Stimulated activated CD8-positive, alpha-beta memory T cell treated with anti-CD3 and anti-CD28 coated beads, Interleukin-4, amount 100 ng/mL, for 4 hours (primary cell): Measurements from ENCODE around the gene B3GNT7.
"Not testable (repeated sequence)": the region's sequence is repeated elsewhere in the genome, so short reads cannot be mapped to it uniquely, and the experiment has no call there.

ENCODE experiments used
- DNase-seq, 2 donors: peaks; one replicate each; pipeline ENCODE4 v3.0.0-alpha.2; 2020; ENCODE audit warnings: low read depth in 2 of 2, low spot score in 1 of 2

Gene B3GNT7

DNA sequence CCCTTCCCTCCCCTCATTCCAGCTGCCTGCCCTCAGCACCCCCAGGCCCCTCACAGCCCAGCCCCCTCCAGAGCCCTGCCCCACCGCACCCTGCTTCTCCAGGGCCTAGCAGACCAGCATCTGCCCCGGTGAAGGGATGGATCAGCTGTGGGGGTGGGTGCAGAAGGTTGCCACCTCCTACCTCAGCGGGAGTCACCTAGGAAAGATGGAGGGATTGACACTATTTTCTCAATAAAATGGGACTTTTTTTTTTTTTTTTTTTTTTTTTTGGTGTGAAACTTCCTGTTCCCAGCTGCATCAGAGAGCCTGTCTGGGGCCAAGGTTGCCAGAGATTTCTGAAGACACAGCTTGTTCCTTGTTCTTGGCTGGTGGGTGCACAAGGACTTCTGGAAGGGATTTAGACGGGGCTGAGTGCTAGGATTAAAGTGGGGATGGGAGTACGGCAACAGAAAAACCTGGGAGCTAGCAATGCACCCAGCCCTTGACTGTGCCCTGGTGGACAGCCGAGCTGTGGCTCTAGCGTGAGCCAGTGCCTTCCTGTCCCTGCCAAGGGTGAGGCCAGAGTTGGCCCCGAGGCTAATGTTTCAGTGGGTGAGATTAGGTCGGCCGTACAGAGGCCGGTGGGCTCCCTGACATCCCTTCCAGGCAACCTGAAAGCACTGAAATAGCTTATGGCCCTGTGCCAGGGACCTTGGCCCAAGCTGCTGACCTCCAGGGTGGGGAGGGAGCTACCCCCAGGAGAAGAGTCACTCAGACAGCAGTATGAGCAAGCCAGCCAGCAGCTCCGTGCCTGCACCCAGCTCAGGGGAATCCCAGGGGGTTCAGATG, 4.6 kb downstream of the B3GNT7 start:
- DNase-seq, result no peak

DNA sequence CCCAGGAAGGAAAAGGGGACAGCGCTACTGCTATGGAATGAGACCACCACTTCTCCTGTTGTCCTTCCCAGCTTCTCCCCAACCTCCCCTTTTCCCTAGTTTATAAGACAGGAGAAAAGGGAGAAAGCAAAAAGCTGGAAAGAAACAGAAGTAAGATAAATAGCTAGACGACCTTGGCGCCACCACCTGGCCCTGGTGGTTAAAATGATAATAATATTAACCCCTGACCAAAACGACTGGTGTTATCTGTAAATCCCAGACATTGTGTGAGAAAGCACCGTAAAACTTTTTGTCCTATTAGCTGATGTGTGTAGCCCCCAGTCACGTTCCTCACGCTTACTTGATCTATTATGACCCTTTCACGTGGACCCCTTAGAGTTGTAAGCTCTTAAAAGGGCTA, 5.2 kb downstream of the B3GNT7 start:
- DNase-seq, result not testable (repeated sequence)

DNA sequence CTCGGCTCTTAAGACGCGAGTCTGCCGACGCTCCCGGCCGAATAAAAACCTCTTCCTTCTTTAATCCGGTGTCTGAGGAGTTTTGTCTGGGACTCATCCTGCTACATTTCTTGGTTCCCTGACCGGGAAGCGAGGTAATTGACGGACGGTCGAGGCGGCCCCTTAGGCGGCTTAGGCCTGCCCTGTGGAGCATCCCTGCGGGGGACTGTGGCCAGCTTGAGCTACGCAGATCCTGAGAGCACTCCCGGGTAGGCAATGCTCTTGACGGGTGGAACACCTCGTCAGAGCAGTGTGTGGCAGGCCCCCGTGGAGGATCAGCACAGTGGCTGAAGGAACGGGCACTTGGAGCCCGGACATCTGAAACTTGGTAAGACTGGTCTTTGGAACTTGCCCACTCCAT, 5.6 kb downstream of the B3GNT7 start:
- DNase-seq, result not testable (repeated sequence)

DNA sequence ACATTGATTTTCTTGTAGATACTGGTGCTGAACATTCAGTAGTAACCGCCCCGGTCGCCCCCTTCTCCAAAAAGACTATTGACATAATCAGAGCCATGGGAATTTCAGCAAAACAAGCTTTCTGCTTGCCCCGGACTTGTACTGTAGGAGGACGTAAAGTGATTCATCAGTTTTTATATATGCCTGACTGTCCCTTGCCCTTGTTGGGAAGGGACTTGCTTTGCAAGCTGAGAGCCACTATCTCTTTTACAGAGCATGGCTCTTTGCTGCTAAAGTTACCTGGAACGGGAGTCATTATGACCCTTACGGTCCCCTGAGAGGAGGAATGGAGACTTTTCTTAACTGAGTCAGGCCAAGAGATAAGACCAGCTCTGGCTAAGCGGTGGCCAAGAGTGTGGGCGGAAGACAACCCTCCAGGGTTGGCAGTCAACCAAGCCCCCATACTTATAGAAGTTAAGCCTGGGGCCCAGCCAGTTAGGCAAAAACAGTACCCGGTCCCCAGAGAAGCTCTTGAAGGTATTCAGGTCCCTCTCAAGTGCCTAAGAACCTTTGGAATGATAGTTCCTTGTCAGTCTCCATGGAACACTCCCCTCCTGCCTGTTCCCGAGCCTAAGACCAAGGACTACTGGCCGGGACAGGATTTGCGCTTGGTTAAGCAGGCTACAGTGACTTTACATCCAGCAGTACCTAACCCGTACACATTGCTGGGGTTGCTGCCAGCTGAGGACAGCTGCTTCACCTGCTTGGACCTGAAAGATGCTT, 8.1 kb downstream of the B3GNT7 start:
- not testable (repeated sequence) for DNase-seq

DNA sequence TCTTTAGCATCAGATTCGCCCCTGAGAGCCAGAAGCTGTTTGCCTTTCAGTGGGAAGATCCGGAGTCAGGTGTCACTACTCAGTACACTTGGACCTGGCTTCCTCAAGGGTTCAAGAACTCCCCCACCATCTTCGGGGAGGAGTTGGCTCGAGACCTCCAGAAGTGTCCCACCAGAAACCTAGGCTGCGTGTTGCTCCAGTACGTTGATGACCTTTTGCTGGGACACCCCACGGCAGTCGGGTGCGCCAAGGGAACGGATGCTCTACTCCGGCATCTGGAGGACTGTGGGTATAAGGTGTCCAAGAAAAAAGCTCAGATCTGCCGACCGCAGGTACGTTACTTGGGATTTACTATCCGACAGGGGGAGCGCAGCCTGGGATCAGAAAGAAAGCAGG, 8.7 kb downstream of the B3GNT7 start:
- not testable (repeated sequence) for DNase-seq

DNA sequence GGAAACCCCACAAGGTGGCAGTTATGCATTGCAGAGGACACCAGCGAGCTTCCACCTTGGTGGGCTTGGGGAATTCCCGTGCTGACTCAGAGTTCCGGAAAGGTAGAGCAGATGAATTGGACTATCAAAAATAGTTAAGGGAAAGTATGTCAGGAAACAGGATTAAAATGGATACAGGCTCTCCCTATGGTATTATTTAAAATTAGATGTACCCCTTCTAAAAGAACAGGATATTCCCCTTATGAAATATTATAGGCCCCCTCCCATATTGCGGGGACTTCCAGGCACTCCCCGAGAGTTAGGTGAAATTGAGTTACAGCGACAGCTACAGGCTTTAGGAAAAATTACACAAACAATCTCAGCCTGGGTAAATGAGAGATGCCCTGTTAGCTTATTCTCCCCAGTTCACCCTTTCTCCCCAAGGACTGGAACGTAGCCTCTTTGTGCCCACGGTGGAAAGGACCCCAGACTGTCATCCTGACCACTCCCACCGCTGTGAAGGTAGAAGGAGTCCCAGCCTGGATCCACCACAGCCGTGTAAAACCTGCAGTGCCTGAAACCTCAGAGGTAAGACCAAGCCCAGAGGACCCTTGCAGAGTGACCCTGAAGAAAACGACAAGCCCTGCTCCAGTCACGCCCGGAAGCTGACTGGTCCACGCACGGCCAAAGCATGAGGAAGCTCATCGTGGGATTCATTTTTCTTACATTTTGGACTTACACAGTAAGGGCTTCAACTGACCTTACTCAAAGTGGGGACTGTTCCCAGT, 10.3 kb downstream of the B3GNT7 start:
- not testable (repeated sequence) for DNase-seq

DNA sequence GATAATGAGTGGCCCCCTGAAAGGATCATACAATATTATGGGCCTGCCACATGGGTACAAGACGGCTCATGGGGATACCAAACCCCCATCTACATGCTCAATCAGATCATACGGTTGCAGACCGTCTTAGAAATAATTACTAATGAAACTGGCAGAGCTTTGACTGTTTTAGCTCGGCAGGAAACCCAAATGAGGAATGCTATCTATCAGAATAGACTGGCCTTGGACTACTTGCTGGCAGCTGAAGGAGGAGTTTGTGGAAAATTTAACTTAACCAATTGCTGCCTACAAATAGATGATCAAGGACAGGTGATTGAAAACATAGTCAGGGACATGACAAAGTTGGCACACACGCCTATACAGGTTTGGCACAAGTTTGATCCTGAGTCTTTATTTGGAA, 12.2 kb downstream of the B3GNT7 start:
- DNase-seq, result not testable (repeated sequence)

DNA sequence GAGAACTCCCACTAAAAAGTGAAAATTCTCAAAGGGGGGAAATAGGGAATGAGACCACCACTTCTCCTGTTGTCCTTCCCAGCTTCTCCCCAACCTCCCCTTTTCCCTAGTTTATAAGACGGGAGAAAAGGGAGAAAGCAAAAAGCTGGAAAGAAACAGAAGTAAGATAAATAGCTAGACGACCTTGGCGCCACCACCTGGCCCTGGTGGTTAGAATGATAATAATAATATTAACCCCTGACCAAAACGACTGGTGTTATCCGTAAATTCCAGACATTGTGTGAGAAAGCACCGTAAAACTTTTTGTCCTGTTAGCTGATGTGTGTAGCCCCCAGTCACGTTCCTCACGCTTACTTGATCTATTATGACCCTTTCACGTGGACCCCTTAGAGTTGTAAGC, 12.8 kb downstream of the B3GNT7 start:
- not testable (repeated sequence) for DNase-seq

DNA sequence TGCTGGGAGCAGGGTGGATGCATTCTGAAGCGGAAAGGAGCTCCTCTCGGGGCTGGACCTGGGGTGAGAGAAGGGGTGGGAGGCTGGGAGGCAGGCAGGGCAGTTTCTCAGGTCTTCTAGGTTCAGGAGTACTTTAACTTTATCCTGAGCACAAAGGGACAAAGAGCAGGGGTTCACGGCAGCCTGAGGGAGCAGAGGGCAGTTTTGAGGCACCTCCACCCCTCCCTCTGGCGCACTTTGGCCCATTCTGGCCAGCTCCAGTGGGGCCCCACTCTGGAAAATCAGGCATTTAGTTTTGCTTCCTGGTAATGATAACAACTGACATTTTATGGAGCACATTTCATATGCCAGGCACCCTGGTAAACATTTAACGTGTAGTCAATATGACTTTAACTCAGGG, 14.3 kb downstream of the B3GNT7 start:
- DNase-seq, result no peak

DNA sequence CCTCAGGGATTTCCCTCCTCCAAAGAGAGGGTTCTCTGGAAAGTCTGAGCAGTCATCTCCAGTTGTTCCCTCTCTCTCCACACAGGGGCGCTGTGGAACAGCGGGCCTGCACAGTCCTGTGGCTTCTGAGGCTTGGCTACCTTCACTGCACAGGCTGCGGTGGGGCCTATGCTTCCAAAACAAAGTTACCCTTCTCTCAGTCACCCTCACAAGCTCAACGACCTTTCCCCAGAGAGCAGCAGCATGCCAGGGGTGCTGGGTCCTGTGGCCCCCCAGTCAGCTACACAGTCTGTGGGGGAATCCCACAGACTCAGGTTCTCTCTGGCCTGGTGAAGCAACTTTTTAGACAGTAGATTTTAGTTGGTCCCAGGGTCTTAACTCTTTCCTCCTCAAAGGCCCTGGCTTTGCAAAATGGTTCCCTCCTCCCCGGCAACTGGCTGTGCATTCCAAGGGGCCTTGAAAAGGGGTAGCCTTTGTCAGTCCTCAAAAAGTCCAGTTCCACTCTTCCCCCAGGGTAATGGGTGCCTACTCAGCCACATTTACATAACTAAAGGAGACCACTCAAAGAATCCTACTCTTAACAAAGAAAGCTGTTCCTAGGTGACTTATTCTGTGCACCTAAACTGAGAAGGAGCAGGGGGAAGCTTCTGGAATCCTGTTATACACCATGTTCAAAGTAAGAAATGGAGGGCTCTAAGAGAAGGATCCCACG, 14.9 kb downstream of the B3GNT7 start:
- no peak for DNase-seq

DNA sequence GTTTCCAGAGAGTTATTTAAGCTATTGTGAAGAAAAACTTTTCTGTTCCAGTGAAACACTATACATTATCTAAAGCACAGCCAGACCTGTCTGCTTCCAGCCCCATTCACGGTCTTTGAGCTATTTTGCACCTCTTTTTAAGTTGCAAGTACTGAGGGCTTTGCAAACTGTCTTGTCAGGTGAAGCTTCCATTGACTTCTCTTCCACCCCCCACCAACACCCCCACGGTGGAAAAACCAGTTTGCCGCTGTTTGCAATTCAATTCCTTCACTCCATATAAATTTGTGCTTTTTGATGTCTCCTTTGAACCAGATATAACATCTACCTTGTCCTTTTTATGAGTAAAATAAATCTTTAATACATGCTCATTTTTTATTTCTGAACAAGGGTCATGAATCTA, 15.7 kb downstream of the B3GNT7 start:
- no peak for DNase-seq

DNA sequence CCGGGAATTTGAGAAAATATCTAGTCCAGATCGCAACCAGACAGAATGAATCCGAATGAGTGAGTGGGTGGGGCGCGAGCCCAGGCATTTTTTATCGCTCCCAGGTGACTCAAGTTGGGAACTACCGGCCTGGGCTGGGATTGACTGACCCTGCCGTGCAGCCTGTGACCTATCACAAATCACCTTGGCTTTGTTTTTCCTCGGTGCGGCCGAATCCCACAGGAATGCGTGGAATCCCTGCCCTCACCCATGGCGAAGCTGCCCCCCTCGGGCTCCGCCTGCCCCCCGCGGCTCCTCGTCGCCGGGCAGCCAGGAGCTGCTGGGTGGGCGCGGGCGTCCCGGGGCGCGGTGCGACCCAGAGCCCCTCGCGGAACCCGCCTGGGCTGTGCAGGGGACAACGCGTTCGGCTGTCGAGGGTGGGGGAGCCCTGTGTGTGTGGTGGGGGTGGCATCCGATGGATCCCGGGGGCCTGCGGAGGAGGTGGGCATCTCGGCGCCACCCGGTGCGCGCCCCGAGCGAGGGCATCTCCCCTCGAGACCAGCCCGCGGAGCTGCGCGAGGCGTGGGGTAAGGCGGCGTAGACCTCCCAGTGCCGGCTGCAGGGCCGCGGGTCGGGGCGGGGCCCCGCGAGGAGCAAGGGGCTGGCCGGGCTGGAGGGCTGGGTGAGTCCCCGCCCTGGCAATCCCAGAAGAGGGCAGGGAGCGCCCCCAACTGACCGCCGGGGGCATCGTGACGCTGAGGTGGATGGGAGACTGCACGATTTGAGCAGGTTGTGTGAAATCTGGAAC, 16.5 kb downstream of the B3GNT7 start:
- peak; percentile 44 to 60 for DNase-seq

DNA sequence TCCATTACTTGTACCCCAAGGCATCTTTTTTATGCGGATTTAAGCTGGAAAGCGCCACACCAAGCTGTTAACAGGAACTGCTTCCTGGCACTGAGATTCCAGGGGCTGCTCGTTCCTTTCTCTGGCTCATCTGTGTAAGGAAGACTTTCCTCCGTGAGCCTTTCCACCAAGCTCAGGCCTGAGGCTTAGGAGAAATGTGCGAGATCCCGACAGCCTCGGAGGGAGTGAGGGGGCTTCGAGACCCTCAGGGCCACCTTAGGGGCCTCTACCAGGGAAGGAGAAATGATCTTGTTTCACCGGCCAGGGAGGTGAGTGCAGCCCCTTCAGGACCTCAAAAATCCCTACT, 17.1 kb downstream of the B3GNT7 start:
- DNase-seq, result no peak

DNA sequence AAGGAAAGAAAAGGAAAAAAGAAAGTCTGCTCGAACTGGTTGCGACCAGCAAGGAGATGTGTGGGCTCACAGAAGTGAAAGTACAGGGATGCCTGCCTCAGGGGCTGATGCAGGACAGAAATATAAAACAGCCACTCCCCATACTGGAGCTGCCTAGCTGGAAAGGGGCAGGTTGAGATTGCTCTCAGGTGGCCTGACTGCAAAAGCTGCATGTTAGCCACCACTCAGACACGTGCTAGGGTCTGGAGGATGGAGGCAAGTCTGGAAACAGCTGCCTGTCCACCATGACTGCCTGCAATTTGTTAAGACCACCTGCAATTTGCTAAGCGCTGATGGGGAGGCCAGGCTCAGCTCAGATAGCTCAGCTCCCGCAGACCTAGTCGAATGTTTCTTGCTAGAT, 17.9 kb downstream of the B3GNT7 start:
- DNase-seq, result no peak

DNA sequence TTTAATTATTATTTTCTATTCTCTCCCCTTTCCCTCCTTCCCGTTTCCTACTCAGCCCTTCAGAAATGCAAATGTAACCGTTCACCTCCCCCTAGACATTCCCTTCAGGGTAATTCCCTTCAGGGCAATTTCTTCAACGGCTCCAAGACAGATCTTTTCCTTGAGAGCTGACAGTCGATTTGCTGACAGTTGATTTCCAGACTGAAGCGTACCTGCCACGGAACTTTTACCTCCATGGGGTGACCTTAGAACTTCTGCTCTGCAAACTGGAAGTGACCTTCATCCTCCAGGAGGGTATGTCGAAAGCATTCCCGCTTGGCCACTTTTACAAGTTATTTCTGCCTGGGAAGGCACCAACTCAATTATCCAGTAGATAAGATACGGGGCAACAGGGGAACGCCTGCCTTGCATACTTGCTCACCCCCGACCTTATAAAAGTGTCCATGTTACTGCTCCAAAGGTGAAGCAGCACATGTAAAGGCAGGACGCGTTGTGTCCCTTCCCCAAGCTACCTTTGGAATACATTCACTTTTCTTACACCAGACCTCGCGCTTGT, 18.5 kb downstream of the B3GNT7 start:
- no peak for DNase-seq

DNA sequence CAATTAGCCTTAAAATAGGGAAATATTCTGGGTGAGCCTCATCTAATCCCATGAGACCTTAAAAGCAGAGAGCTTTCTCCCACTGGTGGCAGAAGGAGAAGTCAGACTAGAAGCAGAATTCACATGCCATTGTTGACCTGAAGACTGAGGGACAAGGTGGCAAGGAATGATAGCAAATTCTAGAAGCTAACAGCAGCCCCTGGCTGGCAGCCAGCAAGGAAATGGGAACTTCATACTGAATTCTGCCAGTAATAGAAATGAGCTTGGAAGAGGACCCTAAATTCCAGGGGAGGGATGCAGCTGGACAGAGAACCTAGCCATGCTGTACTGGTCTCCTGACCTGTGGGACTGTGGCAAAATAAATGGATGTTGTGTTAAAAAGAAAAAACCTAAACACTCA, 19.5 kb downstream of the B3GNT7 start:
- DNase-seq, result no peak

DNA sequence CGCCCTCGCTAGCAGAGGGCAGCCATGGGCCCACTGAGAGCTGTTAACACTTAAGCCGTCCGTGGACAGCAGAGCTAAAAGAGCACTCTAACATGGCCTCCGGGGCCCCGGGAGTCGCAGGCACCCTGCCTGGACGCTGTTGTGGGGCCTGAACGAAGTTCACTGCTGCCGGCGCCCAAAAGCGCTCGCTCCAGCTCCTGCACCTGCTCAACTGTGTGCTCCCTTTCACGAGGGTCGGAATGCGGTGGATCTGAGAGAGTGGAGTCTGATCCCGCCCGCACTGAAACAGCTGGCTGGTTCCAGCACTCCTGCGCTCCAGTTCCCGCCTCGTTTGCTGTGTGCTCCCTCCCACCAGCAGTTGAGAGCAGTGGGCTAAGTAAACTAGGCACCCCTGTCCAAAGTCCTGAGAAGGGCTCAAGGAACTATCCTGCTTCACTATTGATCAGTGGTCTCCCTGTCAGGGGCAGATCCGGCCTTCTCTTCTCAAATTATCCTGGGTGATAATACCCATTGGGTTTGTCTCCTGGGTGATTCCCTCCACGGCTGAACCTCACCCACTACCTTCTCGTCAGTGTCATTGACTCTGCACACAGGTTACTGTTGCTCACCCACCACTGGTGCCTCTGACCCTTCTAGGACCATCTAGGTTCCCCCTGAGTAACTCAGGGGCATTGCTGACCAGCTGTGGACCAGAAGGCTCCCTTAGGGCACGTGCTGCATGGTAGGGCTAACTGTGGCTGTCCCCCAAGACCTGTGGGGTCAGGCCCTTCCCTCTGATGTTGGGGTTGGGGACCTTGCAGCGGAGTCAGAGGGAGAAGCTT, 23.5 kb downstream of the B3GNT7 start:
- DNase-seq, result no peak

DNA sequence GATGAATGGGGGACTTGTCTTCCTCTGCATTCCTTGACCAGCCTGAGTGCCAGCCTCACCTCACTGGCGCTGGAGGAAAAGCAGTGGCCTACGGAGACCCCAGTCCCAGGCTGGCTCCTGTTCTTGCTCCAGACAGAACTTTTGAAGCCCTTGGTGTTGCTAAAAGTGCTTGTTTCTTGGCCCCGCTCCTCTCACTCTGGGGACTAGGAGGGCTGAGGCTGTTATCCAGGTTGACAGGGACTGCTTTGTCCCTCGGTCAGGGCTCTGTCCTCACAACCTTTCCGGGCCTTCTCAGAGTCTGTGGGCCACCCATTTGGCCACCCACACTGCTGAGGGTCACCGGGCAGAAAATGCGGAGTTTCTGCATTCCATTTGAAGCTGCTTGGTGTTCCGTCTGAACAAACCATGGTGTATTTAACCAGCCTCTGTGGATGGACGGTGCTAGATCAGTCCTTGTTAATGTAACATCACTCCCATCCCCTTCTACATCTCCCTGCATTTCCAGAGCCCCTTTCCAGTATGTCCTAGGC, 25.6 kb downstream of the B3GNT7 start:
- DNase-seq, result no peak

DNA sequence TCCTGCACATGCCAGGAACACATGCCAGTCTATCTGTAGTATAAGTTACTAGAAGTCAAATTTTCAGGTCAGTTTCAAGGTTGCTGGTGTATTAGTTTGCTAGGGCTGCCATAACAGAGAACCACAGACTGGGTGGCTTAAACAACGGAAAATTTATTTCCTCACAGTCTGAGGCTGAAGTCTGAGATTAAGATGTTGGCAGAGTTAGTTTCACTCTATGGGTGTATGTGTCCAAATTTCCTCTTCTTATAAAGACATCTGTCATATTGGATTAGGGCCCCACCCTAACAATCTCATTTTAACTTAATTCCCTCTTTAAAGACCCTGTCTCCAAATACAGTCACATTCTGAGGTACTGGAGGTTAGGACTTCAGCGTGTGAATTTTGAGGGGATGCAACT, 26.5 kb downstream of the B3GNT7 start:
- no peak for DNase-seq
